ENCODE data around the gene SLC22A8.
"Not testable (repeated sequence)": the region's sequence is repeated elsewhere in the genome, so short reads cannot be mapped to it uniquely, and the experiment has no call there.

Gene SLC22A8

GRCh38 chr11:62948765-62949320, 66.8 kb downstream of the SLC22A8 start:
- DNase-seq (ENCODE audit: extremely low spot score, insufficient read length, low read depth): no peak
- FAIRE-seq: no peak

DNA sequence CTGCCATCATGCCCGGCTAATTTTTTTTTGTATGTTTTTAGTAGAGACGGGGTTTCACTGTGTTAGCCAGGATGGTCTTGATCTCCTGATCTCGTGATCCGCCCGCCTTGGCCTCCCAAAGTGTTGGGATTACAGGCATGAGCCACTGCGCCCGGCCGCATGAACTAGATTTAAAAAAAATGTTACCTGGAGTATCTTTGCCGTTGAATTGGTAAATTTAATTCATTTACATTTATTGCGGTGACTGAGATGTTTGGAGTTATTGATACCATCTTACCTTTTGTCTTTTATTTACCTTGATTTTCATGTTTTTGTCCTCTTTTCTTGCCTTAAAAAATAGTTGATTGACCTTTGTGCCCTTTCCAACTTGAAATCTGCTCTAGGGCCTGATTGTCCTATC, 70.1 kb downstream of the SLC22A8 start:
- not testable (repeated sequence) for DNase-seq (ENCODE audit: extremely low spot score, insufficient read length, low read depth); FAIRE-seq
